Lower leg skin (tissue), 4 donors: ENCODE data around the gene THSD4. TPM values are rescaled to one million over a fixed set of nuclear protein-coding genes. Genes with fewer than 3 reads are reported as not detected.

Source experiments
- DNase-seq, 2 donors: peaks; one replicate each; pipeline ENCODE4 v3.0.0-alpha.2; 2019; ENCODE audit warnings: low spot score in 2 of 2
- H3K4me3 ChIP-seq: fragments of 200-600 bp; sonication (generic); 2 replicates; pipeline ENCODE4 v1.5.1; 2017; ENCODE audit warnings: mild to moderate bottlenecking, low read depth; ENCODE audit not compliant: poor library complexity, severe bottlenecking
- CTCF ChIP-seq, 3 donors: fragments of 450-650 bp; IDR thresholded peaks; one replicate each; pipeline ENCODE4 v1.5.1; 2016; ENCODE audit warnings: antibody characterized with exemption in 3 of 3, mild to moderate bottlenecking in 3 of 3, moderate library complexity in 2 of 3
- POLR2A ChIP-seq, 2 donors: fragments of 450-650 bp; IDR thresholded peaks; one replicate each; pipeline ENCODE4 v1.6.1; 2016 to 2017; ENCODE audit warnings: antibody characterized with exemption in 2 of 2, mild to moderate bottlenecking in 1 of 2, moderate library complexity in 1 of 2
- WGBS, 2 donors: methylation state at CpG; one replicate each; pipeline ENCODE4 v1.1.5; 2018; 5-methylcytosine and 5-hydroxymethylcytosine counted together
- intact Hi-C: fragments of 100-400 bp; cut with DNase I; formaldehyde crosslinking; loops from one replicate; pipeline ENCODE4 v1.15.0; 2023; ENCODE audit warnings: low total_unique reads
- total RNA-seq, 4 donors: library from RNA; depleted of rRNA; stranded (reverse); fragments of >200 nt; gene quantifications; one replicate each; pipeline ENCODE4 v1.1.0, GENCODE V29; 2016

THSD4 gene
- total RNA-seq, 4 donors from 2014 or later = 9.3 to 39.2 (median 32.8) TPM

GRCh38 chr15:71782422-71783165, 667.3 kb downstream of the THSD4 start:
- intact Hi-C loops = no loop called here
- TF ChIP-seq POLR2A (IDR thresholded peaks at IDR 0.05) = no peak
- TF ChIP-seq CTCF (IDR thresholded peaks at IDR 0.05) = no peak
- 69 to 77% methylated on average over 10 of the region's 10 CpGs for whole genome bisulfite sequencing, 2 donors
- peak in 1 of 2 donors; percentile 66 for DNase-seq
- H3K4me3 ChIP-seq = no peak overlapping the region

- intact Hi-C loops = no loop called here
- no peak overlapping the region for H3K4me3 ChIP-seq
- DNase-seq = peak in 1 of 2 donors; percentile 40
- TF ChIP-seq POLR2A (IDR thresholded peaks at IDR 0.05) (no peak), CTCF (IDR thresholded peaks at IDR 0.05) (no peak)
- 74 to 80% methylated on average over 6 of the region's 6 CpGs for WGBS, 2 donors
These were observed 669.4 kb downstream of the THSD4 start for GRCh38 chr15:71784719-71785118.

DNA sequence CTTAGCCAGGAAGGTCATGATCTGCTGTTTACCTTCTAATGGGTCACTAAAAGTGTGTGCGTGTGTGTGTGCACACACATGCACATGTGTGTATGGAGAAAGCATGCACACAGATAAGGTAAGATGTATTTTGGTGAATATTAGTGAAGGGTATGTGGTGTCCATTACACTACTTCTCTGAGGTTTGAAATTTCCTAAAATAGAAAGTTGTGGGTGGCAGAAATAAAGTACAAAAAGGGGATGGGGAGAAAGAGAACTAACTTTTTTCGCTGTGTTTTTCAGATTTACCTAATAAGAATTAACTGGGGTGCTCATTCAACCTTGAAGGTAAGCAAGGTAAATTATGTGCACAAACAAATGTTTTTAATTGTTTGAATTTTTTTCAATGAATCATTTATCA, 670.7 kb downstream of the THSD4 start:
- intact Hi-C loops = no loop called here
- H3K4me3 ChIP-seq = no peak overlapping the region
- TF ChIP-seq CTCF (IDR thresholded peaks at IDR 0.05) (no peak), POLR2A (IDR thresholded peaks at IDR 0.05) (no peak)
- WGBS, 2 donors = 93 to 94% methylated on average over 2 of the region's 2 CpGs
- no peak for DNase-seq

- no peak for DNase-seq
- TF ChIP-seq POLR2A (IDR thresholded peaks at IDR 0.05) = no peak
- TF ChIP-seq CTCF (IDR thresholded peaks at IDR 0.05) = no peak
- H3K4me3 ChIP-seq = no peak overlapping the region
- WGBS, 2 donors = 81 to 88% methylated on average over 7 of the region's 7 CpGs
- intact Hi-C loops = no loop called here
These were observed 671.4 kb downstream of the THSD4 start for GRCh38 chr15:71786673-71787072.

- intact Hi-C loops = no loop called here
- peak in 1 of 2 donors; percentile 60 for DNase-seq
- TF ChIP-seq POLR2A (IDR thresholded peaks at IDR 0.05) (no peak), CTCF (IDR thresholded peaks at IDR 0.05) (no peak)
- WGBS, 2 donors = 89 to 92% methylated on average over 15 of the region's 15 CpGs
- no peak overlapping the region for H3K4me3 ChIP-seq
These were observed 673.6 kb downstream of the THSD4 start for GRCh38 chr15:71788646-71789579.
